GM21825 (cell line): Measurements from ENCODE around the gene PAXX.
A peak's percentile ranks its signal among the peaks of the same experiment; 100 is the strongest.

Source experiments
- ATAC-seq: cut with Tn5 transposase; IDR thresholded peaks from one replicate; pipeline ENCODE4 v1.9.1; 2021; ENCODE audit warnings: mild to moderate bottlenecking, moderate library complexity; ENCODE audit not compliant: unreplicated experiment

PAXX gene

GRCh38 chr9:136991993-136992818 is at the start of gene PAXX:
Gene PAXX (plus strand): TSS chr9:136992422. CDS start chr9:136992444, 22 bp downstream.
- peak; percentile 85 for ATAC-seq

GRCh38 chr9:136942881-136943230 is 49.4 kb upstream of the PAXX start:
- ATAC-seq: no peak

GRCh38 chr9:136943291-136944211 is 48.7 kb upstream of the PAXX start:
- ATAC-seq: peak; percentile 8

- no peak for ATAC-seq
These were observed 48.1 kb upstream of the PAXX start for GRCh38 chr9:136944212-136944518.

GRCh38 chr9:136944519-136945332 is 47.5 kb upstream of the PAXX start, which contains the start of the genes C8G and FBXW5:
Gene C8G (plus strand): TSS chr9:136945243. CDS start chr9:136945321, 78 bp downstream.
Gene FBXW5 (minus strand): TSS chr9:136944738. CDS start chr9:136944083, 655 bp downstream.
- peak; percentile 69 for ATAC-seq

GRCh38 chr9:136945333-136946227 is 46.6 kb upstream of the PAXX start:
- no peak for ATAC-seq

GRCh38 chr9:136946228-136947027 is 45.8 kb upstream of the PAXX start:
- no peak for ATAC-seq

- no peak for ATAC-seq
These were observed 45.0 kb upstream of the PAXX start for GRCh38 chr9:136947028-136947891.

GRCh38 chr9:136947955-136948510 is 44.2 kb upstream of the PAXX start:
- no peak for ATAC-seq

- ATAC-seq: no peak
These were observed 42.9 kb upstream of the PAXX start for GRCh38 chr9:136949239-136949816.

GRCh38 chr9:136949817-136950655 is 42.2 kb upstream of the PAXX start:
- ATAC-seq: peak; percentile 72

- ATAC-seq: no peak
These were observed 41.5 kb upstream of the PAXX start for GRCh38 chr9:136950656-136951276.

GRCh38 chr9:136951541-136952320 is 40.5 kb upstream of the PAXX start, which contains the start of gene LCN12:
Gene LCN12 (plus strand): TSS chr9:136952273. CDS start chr9:136952328, 55 bp downstream.
- ATAC-seq: no peak

GRCh38 chr9:136952321-136952850 is 39.8 kb upstream of the PAXX start:
- no peak for ATAC-seq
